Measurements from ENCODE around the gene S1PR4. TPM values are rescaled to one million over a fixed set of nuclear protein-coding genes. Genes with fewer than 3 reads are reported as not detected.

S1PR4 gene
- polyA plus RNA-seq, 1 of the 3 experiments (the other 2 are of a cell fraction): not detected

GRCh38 chr19:3210347-3211017 lies 31.9 kb downstream of the S1PR4 start:
- CTCF ChIA-PET: interaction anchor here (0.7 to 2.4 kb wide), 14 partner anchors 9 to 253 kb away, joined by 3 to 17 read pairs (median 6); partner anchors contain the start of genes CELF5 and NCLN

More at GRCh38 chr19:3210347-3211017, 31.9 kb downstream of the S1PR4 start:
- no peaks in the 10 kb centered on the region for H3K79me2 ChIP-seq (ENCODE audit: insufficient read depth)
- H3K4me2 ChIP-seq: no peak overlapping the region
- peak; percentile 90 for DNase-seq
- WGBS (ENCODE audit: low lambda C conversion rate): 37% methylated on average over 19 of the region's 20 CpGs
- H3K36me3 ChIP-seq (replicated peaks in 1 of 2; ENCODE audit: control insufficient read depth in 1 of 2, insufficient read depth in 2 of 2, low read length in 1 of 2): peaks cover 5 to 13% of the 10 kb centered on the region in 2 experiments
- H3K27me3 ChIP-seq (ENCODE audit: insufficient read depth): no peaks in the 10 kb centered on the region
- H3K9ac ChIP-seq: no peak overlapping the region
- H3K4me3 ChIP-seq (ENCODE audit: low read depth in 2 of 2, low read length in 1 of 2): no peak overlapping the region; a peak in 1 of 4 replicates
- H3F3A ChIP-seq (replicated peaks; ENCODE audit: insufficient read depth): no peaks in the 10 kb centered on the region
- no peak overlapping the region for H2AFZ ChIP-seq (ENCODE audit: low read depth)
- H3K4me1 ChIP-seq (ENCODE audit: control insufficient read depth in 1 of 2, insufficient read depth in 2 of 2, low read depth in 1 of 2, low read length in 1 of 2): no peaks in the 10 kb centered on the region
- no peak overlapping the region for H3K27ac ChIP-seq (ENCODE audit: low read depth in 2 of 2, low read length in 1 of 2)
- 0 out of 2 replicates have a peak, but pooled peaks cover 5% of the 10 kb centered on the region for H4K20me1 ChIP-seq (ENCODE audit: insufficient read depth)
- H3K9me3 ChIP-seq: no peaks in the 10 kb centered on the region
- TF ChIP-seq RAD21 (IDR thresholded peaks at IDR 0.05; ENCODE audit: low read length) (peak; percentile 42), USF2 (IDR thresholded peaks at IDR 0.05; ENCODE audit: borderline replicate concordance, low read depth, low read length) (no peak), CTCF (IDR thresholded peaks at IDR 0.05) (peak; percentile 64), USF1 (IDR thresholded peaks at IDR 0.05; ENCODE audit: borderline replicate concordance, low read depth) (no peak), REST (IDR thresholded peaks at IDR 0.05; ENCODE audit: low read depth, low read length) (no peak), MEF2A (IDR thresholded peaks at IDR 0.05; ENCODE audit: borderline replicate concordance, low read depth) (no peak), SIN3A (IDR thresholded peaks at IDR 0.05; ENCODE audit: borderline replicate concordance, low read depth, low read length) (0 out of 2 replicates have a peak, but pooled peaks have one; percentile 48), GABPA (IDR thresholded peaks at IDR 0.05; ENCODE audit: low read depth) (no peak), FOXM1 (IDR thresholded peaks at IDR 0.05; ENCODE audit: low read depth) (no peak), GATA2 (CRISPR knock-in tag; IDR thresholded peaks at IDR 0.05) (no peak), IRF3 (IDR thresholded peaks at IDR 0.05; ENCODE audit: low read depth, low read length) (no peak), SMC3 (IDR thresholded peaks at IDR 0.05; ENCODE audit: low read depth, low read length) (peak; percentile 50; the same call in 1 of the 2 replicates), RXRA (IDR thresholded peaks at IDR 0.05; ENCODE audit: borderline replicate concordance, low read depth) (no peak), ELF1 (IDR thresholded peaks at IDR 0.05) (no peak), EZH2phosphoT487 (IDR thresholded peaks at IDR 0.05; ENCODE audit: borderline replicate concordance, low read depth) (no peak)
- no peaks in the 10 kb centered on the region for H3K9me2 ChIP-seq
- POLR2A ChIA-PET: no interaction called here
